NCI-H524 treated with DMSO at 0.1 percent for 48 hours (cell line): ENCODE results near the gene MYO16.

Source experiments
- DNase-seq: peaks from one replicate; lab custom pipeline; 2025; lab: John Stamatoyannopoulos, UW

MYO16 gene

DNA sequence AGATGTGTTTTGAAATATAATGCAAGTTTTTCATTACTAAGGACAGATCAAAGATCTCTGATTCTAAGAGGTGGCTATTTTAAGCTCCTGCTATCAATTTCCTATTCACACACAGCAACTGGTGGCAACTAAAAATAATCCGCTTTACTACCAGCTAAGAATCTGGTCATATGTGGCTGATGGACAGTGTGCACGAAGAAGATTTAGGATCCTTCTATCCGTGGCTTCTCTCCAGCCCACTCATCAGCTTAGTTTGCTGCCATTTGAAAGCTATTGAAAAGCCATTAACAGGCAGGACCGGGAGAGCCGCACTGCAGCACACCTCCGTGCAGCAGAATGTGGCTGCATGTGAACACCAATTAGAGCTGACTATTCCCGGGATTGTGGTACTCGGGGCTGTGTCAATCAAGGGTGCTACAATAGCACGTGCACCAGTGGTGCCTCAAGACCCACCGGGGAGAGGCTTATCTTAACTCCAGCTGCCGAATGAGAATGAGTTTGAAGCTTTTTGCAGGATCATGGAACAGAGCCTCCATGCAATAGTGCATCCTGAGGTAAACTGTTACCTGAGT is at the start of gene MYO16:
Gene MYO16 (plus strand): TSS at position 431 of the 572 bp plus-strand sequence. CDS start 234 bp downstream, outside the sequence.
- DNase-seq, result peak; percentile 82

DNA sequence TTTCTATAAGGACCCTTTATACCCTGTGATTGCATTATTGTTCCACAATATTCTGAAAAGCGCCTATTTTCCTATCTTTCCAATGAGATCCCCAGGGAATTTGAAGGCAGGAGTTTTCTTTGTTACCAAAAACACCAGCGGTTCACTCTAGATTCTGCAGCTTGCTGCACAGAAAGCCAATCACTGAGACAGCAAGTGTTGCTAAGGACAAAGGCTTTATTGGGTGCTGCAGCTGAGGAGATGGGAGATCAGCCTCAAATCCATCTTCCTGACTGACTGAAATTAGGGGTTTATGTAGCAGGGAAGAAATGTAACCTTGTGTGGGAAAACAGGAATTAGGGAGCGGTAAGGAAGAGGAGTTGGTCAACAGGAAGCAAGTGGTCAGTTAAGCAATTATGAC is 42.6 kb upstream of the MYO16 start:
- DNase-seq, result no peak

DNA sequence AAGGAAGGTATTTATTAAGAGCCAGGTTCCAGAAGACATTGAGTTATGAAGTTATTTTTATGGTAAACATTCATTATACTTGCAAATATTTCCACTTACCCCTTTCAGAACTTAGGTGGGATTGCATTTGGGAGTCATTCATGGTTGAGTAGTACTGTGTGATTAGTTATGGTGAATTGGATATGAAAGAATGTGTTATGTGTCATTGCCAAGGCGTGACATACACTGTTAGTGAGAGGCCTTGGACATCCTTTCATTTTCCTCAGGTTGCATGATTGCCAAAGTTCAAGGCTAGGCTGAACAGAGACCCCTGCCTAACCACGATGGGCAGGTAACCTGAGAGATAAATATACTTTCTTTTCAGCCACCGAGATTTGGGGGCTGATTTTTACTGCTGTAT is 40.9 kb upstream of the MYO16 start:
- DNase-seq, result no peak

DNA sequence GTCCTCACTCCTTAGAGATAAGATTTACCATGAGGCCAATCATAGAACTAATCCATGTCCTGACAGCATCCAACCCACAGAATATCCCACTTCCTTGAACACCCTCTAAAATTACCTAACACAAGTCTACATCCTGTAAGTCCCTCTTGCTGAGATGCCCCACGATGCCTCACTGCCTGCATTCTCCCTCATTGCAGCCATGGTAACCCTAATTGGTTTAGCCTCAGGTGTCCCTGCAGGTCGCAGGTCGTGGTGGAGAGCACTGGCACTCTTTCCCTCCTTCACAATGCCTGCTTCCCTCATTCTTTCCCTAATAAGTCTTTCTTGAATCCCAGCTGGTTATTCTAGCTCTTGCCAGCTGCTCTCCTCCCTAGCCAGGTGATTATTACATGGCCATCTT is 35.3 kb upstream of the MYO16 start:
- DNase-seq, result peak; percentile 32

DNA sequence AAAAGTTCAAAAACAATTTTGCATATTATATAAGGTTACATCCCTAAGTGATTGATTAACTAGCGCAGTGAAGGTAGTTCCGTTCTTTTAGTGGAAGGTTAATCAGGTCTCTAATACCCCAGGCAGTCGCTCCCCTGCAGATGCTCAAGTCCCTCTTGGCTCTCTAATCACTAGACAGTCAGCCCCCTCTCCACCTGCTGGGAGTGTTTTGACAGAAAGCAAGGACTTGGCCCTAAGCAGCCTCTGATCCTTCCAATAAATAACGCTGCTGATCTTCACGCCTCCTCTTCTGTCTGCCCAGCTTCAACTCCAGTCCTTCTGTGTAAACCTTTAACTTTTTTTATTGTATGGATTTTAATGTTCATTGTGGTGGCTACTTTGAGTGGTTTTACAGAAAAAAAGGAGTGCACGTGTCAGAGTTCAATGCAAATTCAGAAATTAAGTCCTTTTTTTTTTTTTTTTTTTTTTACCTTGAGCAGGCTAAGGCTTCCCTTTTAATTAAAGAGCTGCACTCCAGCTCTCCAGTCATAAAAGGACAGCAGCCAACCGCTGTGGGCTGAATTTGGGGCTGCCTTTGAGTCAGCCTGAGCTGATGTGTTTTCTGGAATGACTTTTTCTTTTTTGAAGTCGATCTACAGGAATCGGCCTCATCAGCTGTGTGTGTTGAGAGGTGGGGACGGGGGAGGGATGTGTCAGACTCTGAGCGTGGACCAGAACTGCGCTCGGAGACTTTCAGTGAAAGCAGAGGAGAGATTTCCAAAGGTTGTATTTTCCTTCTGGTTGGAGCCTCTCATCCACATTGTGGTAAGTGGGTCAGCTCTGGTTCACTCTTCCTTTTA is 33.8 kb upstream of the MYO16 start:
- DNase-seq, result peak; percentile 89

DNA sequence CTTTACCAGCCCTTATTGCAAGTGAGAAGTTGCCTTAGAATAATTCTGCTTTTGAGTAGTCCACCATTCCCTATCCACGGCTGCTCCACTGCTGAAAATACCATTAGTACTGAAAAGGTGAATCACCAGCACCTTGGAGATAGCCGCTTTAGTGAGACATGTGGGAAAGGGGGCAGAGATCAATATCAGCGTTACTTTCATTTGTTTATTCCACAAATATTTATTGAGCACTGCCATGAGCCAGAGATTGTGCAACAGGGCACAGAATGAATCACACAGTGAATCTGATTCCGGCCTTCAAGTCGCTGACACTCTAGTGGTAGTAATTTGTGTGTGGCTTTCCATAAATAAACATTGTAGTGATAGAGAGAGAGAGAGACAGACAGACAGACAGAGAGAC is 31.5 kb upstream of the MYO16 start:
- DNase-seq, result no peak

DNA sequence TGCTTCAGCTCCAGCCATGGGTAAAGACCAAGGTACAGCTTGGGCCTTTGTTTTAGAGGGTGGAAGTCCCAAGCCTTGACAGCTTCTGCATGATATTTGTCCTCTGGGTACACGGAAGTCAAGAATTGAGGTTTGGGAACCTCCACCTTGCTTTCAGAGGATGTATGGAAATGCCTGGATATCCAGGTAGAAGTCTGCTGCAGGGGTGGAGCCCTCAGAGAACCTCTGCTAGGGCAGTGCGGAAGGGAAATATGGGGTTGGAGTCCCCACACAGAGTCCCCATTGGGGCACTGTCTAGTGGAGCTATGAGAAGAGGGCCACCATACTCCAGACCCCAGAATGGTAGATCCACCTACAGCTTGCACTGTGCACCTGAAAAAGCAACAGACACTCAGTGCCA is 23.0 kb upstream of the MYO16 start:
- DNase-seq, result no peak

DNA sequence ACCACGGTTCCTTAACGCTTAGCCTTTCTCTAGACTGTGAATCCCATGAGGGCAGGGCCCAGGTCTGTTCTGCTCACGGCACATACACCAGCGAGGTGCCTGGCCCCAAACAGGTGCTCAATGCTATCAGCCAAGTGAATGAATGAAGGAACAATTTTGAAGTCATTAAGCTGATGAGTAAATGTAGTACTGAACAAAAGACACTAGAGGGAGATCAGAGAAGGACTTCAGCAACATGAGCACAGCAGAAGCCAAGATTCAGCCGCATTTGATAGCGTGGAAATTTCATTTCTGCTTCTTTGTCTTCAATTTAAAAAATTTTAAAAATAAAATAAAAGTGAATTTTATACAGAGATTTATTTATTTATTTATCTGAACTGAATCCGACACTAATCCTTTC is 20.1 kb upstream of the MYO16 start:
- no peak for DNase-seq

DNA sequence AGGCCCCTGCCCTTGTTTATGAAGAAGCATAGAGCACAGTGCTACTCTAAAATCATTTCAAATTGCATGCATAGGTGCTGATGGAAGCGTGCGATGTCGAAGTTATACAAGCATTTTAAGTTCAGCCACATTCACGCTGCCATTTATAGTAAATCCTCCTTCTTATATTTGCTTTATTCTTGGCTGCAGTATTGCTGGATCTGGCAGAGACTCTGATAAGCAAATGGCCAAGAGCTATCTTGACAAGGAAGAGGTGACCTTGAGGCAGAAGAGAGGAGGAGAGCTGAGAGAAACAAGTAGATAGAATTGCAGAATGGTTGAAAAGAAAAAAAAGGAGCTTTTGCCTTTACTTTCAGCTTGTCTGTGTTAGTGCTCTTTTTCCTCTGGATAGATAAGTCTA is 18.9 kb upstream of the MYO16 start:
- no peak for DNase-seq

DNA sequence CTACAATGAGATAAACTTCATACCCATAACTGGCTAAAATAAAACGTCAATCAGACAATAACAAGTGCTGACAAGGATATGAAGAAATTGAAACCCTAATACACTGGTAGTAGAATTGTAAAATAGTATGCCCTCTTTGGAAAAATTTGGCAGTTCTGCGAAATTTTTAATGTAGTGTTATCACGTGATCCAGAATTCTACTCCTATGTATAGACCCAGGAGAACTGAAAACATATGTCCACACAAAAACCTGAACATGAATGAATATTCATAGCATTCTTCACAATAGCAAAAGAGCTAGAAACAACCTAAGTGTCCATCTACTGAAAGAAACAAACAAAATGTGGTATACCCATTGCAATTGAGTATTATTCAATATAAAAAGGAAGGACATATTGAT is 14.2 kb upstream of the MYO16 start:
- DNase-seq, result no peak

DNA sequence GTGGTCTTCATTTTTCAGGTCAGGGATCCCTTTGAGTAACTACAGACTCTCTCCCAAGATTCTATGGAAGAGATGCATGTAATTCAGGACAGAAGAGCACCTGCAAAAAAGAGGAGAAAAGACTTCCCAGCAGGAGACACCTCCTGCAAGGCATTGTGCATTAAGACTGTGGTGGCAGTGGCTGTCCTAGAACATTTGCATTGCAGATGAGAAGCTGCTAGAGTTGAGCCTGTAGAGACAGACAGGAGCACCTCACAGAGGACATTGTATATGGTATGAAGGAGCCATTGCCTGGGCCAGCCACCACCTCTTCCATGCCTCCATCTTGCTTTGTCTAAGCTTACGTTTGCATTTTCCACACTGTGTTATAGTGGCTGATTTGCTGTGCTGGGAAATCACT is 11.2 kb upstream of the MYO16 start:
- no peak for DNase-seq

DNA sequence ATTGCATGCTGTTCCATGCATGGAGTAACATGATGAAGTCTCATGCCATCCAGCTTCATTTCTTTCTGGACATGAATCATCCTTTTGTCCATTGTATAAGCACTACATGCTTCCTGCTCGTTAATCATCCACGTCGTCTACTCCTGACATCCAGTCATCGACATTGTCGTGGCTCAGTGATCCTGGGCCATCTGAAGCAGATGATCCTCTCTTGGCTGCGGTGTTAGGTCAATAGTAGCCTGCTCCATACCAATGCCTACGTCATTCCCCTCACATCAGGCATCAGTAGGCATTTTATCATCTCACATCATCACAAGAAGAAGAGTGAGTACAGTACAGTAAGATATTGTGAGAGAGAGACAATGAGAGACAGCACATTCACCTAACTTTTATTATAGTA is 7.9 kb upstream of the MYO16 start:
- DNase-seq, result no peak

DNA sequence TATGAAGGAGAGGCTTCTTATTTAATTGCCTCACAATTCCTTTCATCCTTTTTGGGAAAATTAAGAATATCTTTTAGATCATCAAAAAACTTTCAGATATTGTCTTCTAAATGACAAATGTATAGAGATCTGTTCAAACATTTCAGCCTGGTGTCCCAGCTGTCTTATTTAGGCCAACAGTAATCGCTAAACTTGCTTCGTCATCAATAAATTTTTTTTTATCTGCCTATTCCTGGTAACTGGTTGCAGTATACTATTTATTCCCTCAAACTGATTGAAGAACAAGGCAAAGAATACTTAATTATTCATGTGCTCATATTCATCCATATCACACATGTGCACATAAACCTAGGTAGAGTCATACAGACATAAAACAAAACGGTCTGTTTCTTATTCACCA is 5.3 kb upstream of the MYO16 start:
- DNase-seq, result no peak

DNA sequence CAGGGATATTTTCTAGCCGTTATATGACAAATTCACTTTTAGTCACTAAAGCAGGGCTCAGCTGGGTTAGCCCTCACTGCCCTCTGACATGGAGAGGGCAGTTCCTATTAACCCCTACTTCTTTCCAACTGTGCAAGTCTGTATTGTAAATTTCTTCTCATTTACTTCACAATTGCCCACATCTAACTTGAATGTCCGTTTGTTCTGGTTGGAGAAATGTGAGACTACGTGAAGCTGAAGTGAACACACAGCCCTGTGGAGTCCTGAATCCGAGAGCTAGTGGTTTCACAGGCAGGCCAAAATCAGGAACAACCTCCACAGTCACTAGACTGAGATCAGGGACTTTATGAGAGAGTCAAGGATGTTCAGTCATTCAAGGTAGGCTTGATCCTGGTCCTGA is 4.4 kb upstream of the MYO16 start:
- no peak for DNase-seq

DNA sequence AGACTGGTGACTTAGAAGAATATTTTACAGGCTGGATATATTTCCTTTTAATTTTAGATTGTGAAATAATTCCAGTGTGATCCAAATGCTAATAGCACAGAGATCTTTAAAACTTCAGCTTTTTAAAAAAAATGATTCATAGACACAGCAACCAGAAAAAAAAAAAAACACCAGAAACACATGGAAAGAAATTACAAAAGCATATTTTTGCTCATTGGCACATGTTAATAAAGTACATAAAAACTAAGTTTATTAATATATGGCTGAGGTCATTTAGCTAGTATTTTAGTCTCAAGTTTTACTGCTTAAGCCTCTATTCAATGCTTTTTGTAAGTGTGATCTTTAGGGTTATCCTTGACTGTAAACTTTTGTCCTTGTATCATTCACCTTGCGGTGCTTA is 577 bp downstream of the MYO16 start:
- DNase-seq, result no peak

DNA sequence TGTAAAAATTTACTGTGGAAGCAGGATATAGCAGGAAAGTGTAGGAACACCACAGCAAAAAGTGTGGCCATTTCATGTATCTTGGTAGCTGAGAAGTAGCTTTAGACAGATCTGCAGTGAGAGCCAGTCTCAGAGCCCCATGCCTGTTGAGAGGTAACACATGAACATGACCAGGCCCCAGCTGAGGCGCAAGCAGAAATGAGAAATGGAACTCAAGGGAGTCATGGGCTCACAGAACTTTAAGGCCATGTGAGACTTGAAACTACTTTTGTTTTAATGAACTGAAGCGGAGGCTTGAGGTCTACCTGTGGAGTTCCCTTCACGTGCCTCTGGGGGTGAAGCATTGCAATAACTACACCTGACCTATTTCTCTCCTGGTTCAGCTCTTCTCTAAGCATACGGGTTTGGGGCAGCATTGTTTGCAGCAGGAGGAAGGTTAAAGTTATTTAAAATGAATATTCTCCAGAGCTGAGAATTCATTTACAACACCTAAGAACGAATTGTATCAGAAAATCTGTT is 3.3 kb downstream of the MYO16 start:
- DNase-seq, result no peak

DNA sequence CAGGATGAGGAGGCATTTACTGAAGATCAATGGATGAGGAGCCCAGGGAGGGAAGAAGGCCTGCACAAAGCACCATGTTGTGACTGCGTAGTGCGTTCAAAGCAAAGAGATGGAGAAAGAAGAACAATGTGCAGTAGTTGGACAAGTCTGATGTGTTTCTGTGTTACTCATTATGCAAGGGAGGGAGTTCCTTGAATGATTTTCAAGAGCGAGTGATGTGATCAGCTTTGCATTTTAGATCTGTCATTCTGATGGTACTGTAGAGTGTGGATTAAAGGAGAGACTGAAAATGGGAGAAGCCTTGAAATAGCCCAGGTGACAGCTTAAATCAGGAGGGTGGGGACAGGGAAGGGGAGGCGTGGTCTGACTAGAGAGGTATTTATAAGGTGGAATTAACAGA is 9.5 kb downstream of the MYO16 start:
- DNase-seq, result no peak

DNA sequence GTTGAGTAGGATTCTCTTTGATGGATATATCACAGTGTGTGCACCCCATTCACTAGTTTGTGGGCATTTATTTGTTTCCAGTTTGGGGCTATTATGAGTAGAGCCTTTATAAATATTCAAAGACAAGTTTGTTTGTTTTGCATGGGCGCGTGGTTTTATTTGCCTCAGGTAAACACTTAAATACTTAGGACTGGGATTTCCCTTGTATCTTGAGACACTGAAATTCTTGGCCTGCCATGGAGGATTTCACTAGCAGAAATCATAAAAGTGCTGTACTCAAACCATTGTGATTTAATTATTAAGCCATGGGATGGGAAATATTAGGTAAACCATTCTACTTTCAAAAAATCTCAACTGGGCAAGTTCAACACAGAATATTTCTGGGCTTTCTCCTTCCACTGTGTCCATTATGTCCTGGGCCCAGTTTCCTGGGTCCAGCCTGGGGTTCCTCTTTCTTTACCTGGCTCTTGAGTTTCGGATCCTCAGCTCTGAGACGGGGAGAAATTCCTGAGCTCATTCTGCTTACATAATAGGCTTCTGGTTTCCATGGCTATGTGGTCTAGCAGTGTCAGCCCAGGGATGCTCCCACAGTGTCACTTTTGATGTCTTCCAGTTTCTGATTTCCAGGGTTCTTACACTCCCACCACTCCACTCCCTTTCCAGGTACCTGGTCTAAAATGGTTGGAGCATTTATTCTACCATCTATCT is 14.4 kb downstream of the MYO16 start:
- no peak for DNase-seq

DNA sequence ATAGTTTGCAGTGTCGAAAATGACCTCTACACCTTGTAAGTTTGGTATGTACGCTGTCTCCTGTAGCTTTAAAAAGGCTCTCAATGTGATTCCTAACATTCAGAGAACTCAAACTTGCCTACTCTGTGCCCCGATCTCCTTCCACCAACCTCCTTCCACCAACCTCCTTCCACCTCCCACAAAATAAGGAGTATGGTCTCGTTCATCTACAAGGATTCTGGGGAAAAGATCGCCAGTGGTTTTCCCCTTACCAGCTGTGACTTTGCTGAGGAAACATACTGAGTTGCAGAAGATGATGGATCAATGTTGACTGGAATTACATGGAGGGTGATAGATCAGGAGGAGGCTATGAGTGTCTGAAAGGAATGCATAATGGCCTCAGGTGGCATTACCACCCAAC is 16.0 kb downstream of the MYO16 start:
- DNase-seq, result no peak

DNA sequence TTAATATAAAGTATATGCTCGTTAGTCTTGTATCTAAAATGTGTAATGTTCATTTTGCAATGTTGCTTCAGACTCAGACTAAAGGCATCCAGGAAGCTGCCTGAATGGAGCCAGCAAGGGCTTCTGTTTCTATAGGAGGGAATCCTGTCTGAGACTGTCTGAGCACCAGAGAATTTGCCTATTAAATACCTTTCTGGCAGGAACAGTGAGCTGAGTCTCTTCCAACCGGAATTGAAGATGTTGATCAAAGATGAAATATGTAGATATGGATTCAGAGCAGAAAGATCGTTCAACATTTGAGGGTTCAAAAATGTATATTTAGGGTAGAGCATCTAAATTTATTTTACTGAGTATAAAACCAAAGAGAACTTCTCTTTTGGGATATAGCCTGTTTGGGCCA is 20.9 kb downstream of the MYO16 start:
- DNase-seq, result no peak

DNA sequence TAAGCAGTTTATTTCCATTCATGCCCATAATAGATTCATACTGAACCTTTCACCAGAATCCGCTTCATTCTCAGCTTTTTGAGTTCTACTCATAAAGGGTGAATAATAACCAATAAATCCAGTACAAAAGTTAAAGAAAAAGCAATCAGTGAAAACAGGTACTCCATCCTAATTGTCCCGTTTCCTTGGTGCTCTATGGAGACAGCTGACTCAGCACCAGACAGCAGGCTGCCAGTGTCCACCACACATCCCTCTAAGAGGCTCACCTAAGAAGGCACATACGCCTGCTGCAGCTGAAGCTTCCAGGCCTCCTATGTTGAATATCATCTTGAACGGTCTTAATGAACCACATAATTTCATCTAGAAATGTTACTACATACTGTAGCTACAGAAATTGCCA is 27.3 kb downstream of the MYO16 start:
- DNase-seq, result no peak

DNA sequence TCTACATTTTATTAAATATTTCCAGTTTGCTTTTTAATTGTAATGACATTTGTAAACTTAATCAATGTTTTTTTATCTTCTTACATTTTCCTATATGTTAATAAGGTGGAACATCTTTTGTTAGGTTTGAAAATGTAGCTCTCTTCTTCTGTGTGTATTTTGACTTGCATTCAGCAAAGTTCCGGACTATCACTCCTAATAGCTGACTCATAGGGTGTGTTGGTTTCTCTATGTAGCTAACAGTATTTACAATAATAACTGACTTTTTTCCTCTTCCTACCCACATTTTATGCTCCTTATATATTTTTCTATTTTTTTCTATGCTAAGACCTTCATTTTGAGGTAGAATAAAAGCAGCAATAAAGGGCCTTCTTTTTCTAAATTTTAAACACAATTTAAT is 28.1 kb downstream of the MYO16 start:
- DNase-seq, result no peak

DNA sequence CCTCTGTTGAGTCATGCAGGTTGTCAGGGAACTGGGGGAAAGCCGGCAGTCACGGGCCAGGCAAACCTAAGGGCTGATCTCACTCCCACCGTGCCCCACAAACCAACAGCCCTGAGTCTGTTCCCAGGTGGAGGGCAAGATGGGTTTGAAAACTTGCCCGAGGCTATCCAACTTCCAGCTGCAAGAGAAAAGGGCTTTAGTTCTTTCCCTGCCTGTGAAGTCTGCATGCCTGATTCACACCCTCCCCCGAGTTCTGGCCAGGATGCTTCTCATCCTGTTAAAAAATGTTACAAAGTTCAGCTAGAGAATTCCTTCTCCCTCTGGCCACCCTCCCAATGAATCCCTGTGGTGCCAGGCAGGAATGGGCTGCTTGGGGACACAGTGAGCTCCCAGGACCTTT is 33.1 kb downstream of the MYO16 start:
- DNase-seq, result no peak
